ENCODE data around the gene ALDH5A1. TPM values are rescaled to one million over a fixed set of nuclear protein-coding genes. Genes with fewer than 3 reads are reported as not detected.

The ALDH5A1 gene
- total RNA-seq, 2 experiments from 2014 or later, result 180 to 260 TPM

GRCh38 chr6:24522228-24523176 lies 27.7 kb downstream of the ALDH5A1 start:
- TF ChIP-seq, protein P1, sequence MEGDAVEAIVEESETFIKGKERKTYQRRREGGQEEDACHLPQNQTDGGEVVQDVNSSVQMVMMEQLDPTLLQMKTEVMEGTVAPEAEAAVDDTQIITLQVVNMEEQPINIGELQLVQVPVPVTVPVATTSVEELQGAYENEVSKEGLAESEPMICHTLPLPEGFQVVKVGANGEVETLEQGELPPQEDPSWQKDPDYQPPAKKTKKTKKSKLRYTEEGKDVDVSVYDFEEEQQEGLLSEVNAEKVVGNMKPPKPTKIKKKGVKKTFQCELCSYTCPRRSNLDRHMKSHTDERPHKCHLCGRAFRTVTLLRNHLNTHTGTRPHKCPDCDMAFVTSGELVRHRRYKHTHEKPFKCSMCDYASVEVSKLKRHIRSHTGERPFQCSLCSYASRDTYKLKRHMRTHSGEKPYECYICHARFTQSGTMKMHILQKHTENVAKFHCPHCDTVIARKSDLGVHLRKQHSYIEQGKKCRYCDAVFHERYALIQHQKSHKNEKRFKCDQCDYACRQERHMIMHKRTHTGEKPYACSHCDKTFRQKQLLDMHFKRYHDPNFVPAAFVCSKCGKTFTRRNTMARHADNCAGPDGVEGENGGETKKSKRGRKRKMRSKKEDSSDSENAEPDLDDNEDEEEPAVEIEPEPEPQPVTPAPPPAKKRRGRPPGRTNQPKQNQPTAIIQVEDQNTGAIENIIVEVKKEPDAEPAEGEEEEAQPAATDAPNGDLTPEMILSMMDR (conservative IDR thresholded peaks at IDR 0.05; ENCODE audit: low read length), result no peak
- no peak for TF ChIP-seq EZH2phosphoT487 (IDR thresholded peaks at IDR 0.05; ENCODE audit: borderline replicate concordance, low read depth, low read length)
- H3K4me1 ChIP-seq (ENCODE audit: insufficient read depth, low read length, poor library complexity, severe bottlenecking), result peaks cover 80% of the 10 kb centered on the region
- H2AFZ ChIP-seq (ENCODE audit: low read length), result no peak overlapping the region
- peak; percentile 99 for DNase-seq (ENCODE audit: low spot score)
- peak overlapping the region; percentile 88 for H3K4me2 ChIP-seq (ENCODE audit: low read length)
- H3K79me2 ChIP-seq (ENCODE audit: insufficient read depth, low read depth, low read length), result peaks cover 49% of the 10 kb centered on the region
- peak overlapping the region; percentile 99 for H3K4me3 ChIP-seq (ENCODE audit: low read depth, low read length, poor library complexity, severe bottlenecking)
- no peaks in the 10 kb centered on the region for H3K9me2 ChIP-seq (ENCODE audit: insufficient read depth, low read length)
- peaks cover 16% of the 10 kb centered on the region; the same call in 1 of the 2 replicates for H4K20me1 ChIP-seq (ENCODE audit: insufficient read depth, low read length)
- ChIA-PET POLR2A (interaction anchor here (0.5 to 18.0 kb wide), 18 partner anchors 10 to 1983 kb away, joined by 3 to 586 read pairs (median 3); partner anchors contain the start of genes ACOT13, ALDH5A1, KIAA0319 and TDP2), CTCF (ENCODE audit: unreplicated experiment) (interaction anchor here (0.6 to 3.6 kb wide), 5 partner anchors 9 to 414 kb away, joined by 3 to 41 read pairs (median 4); partner anchors contain the start of gene ALDH5A1)
- intact Hi-C loops (cut with micrococcal nuclease; ENCODE audit: unreplicated experiment), result loop anchor here (1.0 to 5.0 kb wide), 5 partner anchors 23 to 255 kb away; partner anchors contain the start of genes ACOT13 and TDP2
- peak overlapping the region; percentile 98 for H3K27ac ChIP-seq (ENCODE audit: low read depth, low read length, poor library complexity, severe bottlenecking)
- no peaks in the 10 kb centered on the region for H3K9me3 ChIP-seq (ENCODE audit: low read length)
- H3K36me3 ChIP-seq (ENCODE audit: insufficient read depth, low read length), result peaks cover 51% of the 10 kb centered on the region
- BruUV-seq (replicated peaks), result no TSS peak

GRCh38 chr6:24524329-24524728 lies 29.6 kb downstream of the ALDH5A1 start:
- TF ChIP-seq EZH2phosphoT487 (IDR thresholded peaks at IDR 0.05; ENCODE audit: borderline replicate concordance, low read depth, low read length), result no peak
- TF ChIP-seq, protein P1 (conservative IDR thresholded peaks at IDR 0.05; ENCODE audit: low read length), result no peak
- Histone ChIP-seq H3K9me3 (ENCODE audit: low read length) (no peaks in the 10 kb centered on the region), H3K36me3 (ENCODE audit: insufficient read depth, low read length) (peaks cover 61% of the 10 kb centered on the region), H3K4me2 (ENCODE audit: low read length) (peak overlapping the region; percentile 88), H4K20me1 (ENCODE audit: insufficient read depth, low read length) (peaks cover 16% of the 10 kb centered on the region; the same call in 1 of the 2 replicates), H3K4me3 (ENCODE audit: low read depth, low read length, poor library complexity, severe bottlenecking) (peak overlapping the region; percentile 99), H2AFZ (ENCODE audit: low read length) (no peak overlapping the region), H3K79me2 (ENCODE audit: insufficient read depth, low read depth, low read length) (peaks cover 68% of the 10 kb centered on the region), H3K27ac (ENCODE audit: low read depth, low read length, poor library complexity, severe bottlenecking) (peak overlapping the region; percentile 98), H3K4me1 (ENCODE audit: insufficient read depth, low read length, poor library complexity, severe bottlenecking) (peaks cover 63% of the 10 kb centered on the region), H3K9me2 (ENCODE audit: insufficient read depth, low read length) (no peaks in the 10 kb centered on the region)
- no TSS peak for BruUV-seq (replicated peaks)
- CTCF ChIA-PET (ENCODE audit: unreplicated experiment), result interaction anchor here (0.7 kb wide), 1 partner anchor 30 kb away, joined by 3 read pairs; no protein-coding TSS in a partner anchor
- intact Hi-C loops (cut with micrococcal nuclease; ENCODE audit: unreplicated experiment), result loop anchor here (1.0 to 5.0 kb wide), 4 partner anchors 57 to 253 kb away; no protein-coding TSS in a partner anchor
- no peak for DNase-seq (ENCODE audit: low spot score)
- POLR2A ChIA-PET, result interaction anchor here (0.7 to 18.0 kb wide), 6 partner anchors 12 to 198 kb away, joined by 3 to 586 read pairs (median 8); partner anchors contain the start of gene ALDH5A1

Measured in OCI-LY7 (cell line).